GM10266 (cell line): ENCODE results near the gene PELI2.
"Not testable (repeated sequence)": the region's sequence is repeated elsewhere in the genome, so short reads cannot be mapped to it uniquely, and the experiment has no call there.

Source experiments
- DNase-seq: peaks from one replicate; pipeline ENCODE4 v3.0.0; 2012; ENCODE audit errors: extremely low spot score
- CTCF ChIP-seq: IDR thresholded peaks from 2 replicates; pipeline ENCODE4 v1.5.1; 2012; ENCODE audit warnings: mild to moderate bottlenecking, low read depth; ENCODE audit not compliant: control insufficient read depth, insufficient read depth; ENCODE audit errors: missing control alignments

PELI2 gene

GRCh38 chr14:56154321-56154720 lies 36.1 kb downstream of the PELI2 start:
- no peak for TF ChIP-seq CTCF
- DNase-seq, result no peak

- TF ChIP-seq CTCF, result no peak
- no peak for DNase-seq
Observed at GRCh38 chr14:56156096-56156495, 37.9 kb downstream of the PELI2 start.

- DNase-seq, result no peak
- no peak for TF ChIP-seq CTCF
Observed at GRCh38 chr14:56159066-56159465, 40.9 kb downstream of the PELI2 start.

- DNase-seq, result no peak
Observed at GRCh38 chr14:56160088-56160487, 41.9 kb downstream of the PELI2 start.

GRCh38 chr14:56161658-56162057 lies 43.4 kb downstream of the PELI2 start:
- no peak for DNase-seq
- TF ChIP-seq CTCF, result no peak

More at GRCh38 chr14:56160088-56160487, 41.9 kb downstream of the PELI2 start:
- TF ChIP-seq CTCF, result no peak

GRCh38 chr14:56162476-56162875 lies 44.3 kb downstream of the PELI2 start:
- no peak for TF ChIP-seq CTCF
- no peak for DNase-seq

GRCh38 chr14:56166579-56166978 lies 48.4 kb downstream of the PELI2 start:
- not testable (repeated sequence) for DNase-seq

GRCh38 chr14:56168007-56168616 lies 49.9 kb downstream of the PELI2 start:
- no peak for TF ChIP-seq CTCF
- DNase-seq, result no peak
